GM19023 (cell line): Measurements from ENCODE around the gene BATF3.

Source experiments
- ATAC-seq: cut with Tn5 transposase; IDR thresholded peaks from one replicate; pipeline ENCODE4 v1.9.1; 2021; ENCODE audit warnings: mild to moderate bottlenecking, moderate library complexity; ENCODE audit not compliant: unreplicated experiment

The BATF3 gene

GRCh38 chr1:212686069-212686468, 13.6 kb downstream of the BATF3 start:
- ATAC-seq = no peak

DNA sequence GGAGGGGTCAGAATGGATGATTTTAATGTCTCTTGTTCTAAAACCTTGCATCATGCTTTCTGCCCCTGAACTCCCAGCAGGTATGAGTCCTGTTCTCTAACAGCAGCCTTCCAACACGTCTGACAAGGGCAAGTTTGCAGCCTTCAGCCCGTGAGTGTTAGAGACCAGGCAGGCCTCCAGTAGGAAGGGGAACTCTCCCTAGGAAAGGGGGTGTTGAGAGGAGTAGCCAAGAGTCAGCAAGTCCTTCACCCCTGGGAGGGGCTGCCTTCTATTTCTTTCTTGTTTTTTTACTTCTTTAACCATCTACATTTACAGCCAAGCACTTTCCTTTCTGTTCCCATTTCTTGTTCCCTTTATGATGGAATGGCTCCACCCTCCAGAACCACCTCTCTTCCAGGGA, 14.2 kb downstream of the BATF3 start:
- ATAC-seq = no peak

GRCh38 chr1:212684521-212685090, 15.0 kb downstream of the BATF3 start:
- ATAC-seq = no peak

GRCh38 chr1:212684076-212684475, 15.6 kb downstream of the BATF3 start:
- ATAC-seq = no peak

- peak; percentile 64 for ATAC-seq
Measured at GRCh38 chr1:212683357-212683722, 16.3 kb downstream of the BATF3 start.

GRCh38 chr1:212680680-212681389, 18.8 kb downstream of the BATF3 start:
- ATAC-seq = no peak

GRCh38 chr1:212678456-212679410, 20.9 kb downstream of the BATF3 start:
- peak; percentile 54 for ATAC-seq

DNA sequence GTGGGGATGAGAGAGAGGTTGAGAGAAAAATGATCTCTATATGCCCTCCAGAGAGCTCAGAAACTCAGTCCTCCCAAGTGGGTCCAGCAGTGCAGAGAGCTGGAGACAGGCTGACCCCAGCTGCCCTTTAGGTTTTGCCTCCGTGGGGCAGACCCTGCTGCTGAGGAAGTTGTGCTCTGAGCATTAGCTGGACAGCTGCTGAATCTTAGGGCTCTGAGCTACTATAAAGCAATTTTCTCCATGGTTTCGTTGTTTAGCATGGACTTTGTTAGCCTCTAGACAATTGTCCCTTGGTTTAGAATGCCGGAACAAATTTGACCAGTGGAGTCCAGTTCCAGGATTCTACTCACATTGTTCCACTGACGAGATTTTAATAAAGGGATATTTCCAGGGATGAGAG, 22.1 kb downstream of the BATF3 start:
- no peak for ATAC-seq

DNA sequence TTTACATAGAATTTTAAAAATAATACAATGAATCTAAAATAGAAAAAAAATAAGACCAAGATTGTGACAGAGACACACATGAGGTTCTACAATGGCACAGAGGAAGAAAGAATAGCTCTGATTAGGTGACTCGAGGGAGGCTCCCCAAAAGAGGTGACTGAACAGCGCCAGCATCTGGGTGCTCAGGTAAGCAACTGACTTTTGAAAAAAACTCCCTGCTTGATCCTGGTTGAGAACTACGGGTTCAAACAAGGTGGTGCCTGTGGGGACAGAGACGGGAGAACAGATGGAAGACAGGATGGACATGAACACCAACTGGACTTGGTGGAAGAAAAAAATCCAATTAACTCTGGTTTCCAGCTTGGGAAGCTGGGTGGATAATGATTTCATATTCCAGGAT, 22.5 kb downstream of the BATF3 start:
- no peak for ATAC-seq

DNA sequence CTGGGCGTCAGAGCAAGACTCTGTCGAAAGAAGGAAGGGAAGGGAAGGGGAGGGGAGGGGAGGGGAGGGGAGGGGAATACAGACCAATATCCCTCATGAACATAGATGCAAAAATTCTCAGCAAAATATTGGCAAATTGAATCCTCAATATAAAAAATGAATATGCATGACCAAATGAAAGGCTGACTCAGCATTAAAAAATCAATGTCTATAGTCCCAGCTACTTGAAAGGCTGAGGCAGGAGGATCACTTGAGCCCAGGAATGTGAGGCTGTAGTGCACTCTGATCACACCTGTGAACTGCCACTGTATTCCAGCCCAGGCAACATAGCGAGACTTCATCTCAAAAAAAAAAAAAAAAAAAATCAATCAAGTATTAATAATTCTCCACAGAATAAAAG, 24.0 kb downstream of the BATF3 start:
- no peak for ATAC-seq

- ATAC-seq = no peak
Measured at GRCh38 chr1:212674872-212675271, 24.8 kb downstream of the BATF3 start.

GRCh38 chr1:212671342-212672031, 28.2 kb downstream of the BATF3 start:
- ATAC-seq = peak; percentile 59

DNA sequence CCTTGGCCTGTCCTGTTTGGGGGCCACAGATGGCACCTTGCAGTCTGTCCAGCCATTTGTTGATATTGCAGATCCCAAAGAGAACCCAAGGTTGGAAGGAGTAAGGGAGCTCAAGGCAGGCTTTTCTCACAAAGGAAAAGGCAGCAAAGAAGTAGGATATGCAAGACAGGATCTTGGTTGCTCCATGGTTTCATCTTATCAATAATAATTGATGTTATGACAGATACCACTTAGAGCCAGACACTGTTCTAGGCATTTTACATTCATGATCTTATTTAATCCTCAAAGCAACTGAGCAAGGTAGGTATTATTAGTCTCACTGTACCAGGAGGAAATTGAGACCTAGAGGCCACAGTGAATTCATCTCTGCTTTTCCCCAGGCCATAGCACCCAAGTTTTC, 28.8 kb downstream of the BATF3 start:
- no peak for ATAC-seq

GRCh38 chr1:212670301-212670700, 29.3 kb downstream of the BATF3 start:
- no peak for ATAC-seq

GRCh38 chr1:212669600-212669999, 30.0 kb downstream of the BATF3 start:
- no peak for ATAC-seq

- ATAC-seq = no peak
Measured at GRCh38 chr1:212669102-212669501, 30.5 kb downstream of the BATF3 start.

- ATAC-seq = no peak
Measured at GRCh38 chr1:212668477-212668876, 31.2 kb downstream of the BATF3 start.

DNA sequence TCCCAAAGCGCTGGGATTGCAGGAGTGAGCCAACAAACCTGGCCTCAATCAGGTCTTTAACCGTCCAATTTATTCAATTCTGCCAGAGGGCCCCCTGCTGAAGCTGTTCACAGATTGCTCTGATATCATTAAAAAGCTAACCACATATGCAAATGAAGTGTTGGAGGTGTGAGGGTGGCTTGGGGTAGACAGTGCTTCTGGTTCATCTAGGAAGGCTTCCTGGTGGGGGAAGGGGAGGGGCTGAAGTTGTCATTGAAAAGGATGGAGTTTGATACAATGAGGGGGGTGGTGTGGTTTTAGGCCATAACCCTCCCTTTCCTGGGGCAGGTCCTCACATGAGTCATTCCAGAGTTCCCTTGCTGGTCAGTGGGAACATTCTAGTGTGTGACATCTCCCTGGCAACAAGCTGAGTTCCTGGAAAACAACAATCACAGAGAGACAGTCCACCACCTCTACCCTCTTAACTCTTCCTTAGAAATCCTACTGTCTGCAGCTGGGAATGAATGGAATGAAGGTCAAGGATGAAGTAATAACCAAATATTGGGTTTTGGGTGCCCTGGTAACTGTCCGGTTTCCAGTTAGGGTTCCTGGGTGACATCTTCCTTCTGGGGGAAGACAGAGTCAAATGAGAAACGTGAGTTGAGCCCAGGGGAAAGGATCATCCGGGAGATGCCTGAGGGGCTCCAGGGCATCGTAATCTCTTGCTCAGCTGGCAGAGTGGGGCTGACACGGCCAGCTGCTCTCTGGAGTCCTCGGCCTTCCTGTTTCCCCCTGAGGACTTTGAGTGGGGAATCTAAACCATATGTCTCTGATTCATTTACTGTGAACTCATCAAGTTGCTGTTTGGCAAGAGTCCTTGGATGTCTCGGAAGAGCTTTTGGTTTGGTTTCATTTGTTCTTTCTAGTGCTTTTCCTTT, 32.2 kb downstream of the BATF3 start:
- ATAC-seq = no peak

DNA sequence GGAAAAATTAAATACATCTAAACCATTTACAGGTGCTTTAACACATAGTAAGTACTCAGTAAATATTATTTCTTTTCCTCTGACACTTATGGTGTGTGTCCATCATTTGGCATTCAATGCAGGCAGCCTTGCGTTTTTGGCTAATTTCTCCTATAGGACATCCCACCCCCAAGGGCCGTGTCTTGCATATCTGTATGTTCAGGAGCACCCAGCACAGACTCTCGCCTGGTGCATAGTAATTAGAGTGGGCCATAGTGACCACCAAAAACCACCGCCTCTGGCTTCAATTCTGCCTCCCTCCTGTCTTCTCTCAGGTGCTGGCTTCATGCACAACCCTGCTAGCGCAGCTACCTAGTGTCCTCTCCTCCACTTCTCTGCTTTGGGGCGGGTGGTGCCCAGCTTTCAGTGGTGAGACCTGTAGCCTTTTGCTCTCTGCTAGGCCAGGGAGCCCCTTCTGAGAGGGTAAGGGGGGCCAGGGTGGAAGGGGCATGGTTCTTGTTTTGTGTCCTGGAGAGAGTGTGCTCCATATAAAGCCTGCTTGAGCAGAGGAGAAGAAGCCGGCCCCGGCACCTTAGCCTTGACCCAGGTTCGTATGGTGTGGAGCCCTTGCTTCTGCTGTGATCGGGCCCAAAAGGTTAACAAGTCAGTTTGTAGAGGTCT, 33.4 kb downstream of the BATF3 start:
- no peak for ATAC-seq
